Keratinocyte (primary cell): Measurements from ENCODE around the gene LCN10.

Experiments used
- CTCF ChIP-seq, 3 experiments: IDR thresholded peaks in 1 of 3; conservative IDR thresholded peaks in 1 of 3; optimal IDR thresholded peaks in 1 of 3; 2 replicates in 2 of 3; 3 replicates in 1 of 3; pipeline versions ENCODE3 to v1.5.1; 2011; ENCODE audit warnings: low read length in 3 of 3, mild to moderate bottlenecking in 3 of 3, moderate library complexity in 2 of 3, control low read depth in 1 of 3, inconsistent platforms in 1 of 3; ENCODE audit not compliant: insufficient read depth in 2 of 3; ENCODE audit errors: extremely low read depth in 1 of 3
- EZH2 ChIP-seq: IDR thresholded peaks from one replicate; pipeline ENCODE4 v1.6.1; 2012; ENCODE audit warnings: inconsistent platforms, mild to moderate bottlenecking, low read length, moderate library complexity

DNA sequence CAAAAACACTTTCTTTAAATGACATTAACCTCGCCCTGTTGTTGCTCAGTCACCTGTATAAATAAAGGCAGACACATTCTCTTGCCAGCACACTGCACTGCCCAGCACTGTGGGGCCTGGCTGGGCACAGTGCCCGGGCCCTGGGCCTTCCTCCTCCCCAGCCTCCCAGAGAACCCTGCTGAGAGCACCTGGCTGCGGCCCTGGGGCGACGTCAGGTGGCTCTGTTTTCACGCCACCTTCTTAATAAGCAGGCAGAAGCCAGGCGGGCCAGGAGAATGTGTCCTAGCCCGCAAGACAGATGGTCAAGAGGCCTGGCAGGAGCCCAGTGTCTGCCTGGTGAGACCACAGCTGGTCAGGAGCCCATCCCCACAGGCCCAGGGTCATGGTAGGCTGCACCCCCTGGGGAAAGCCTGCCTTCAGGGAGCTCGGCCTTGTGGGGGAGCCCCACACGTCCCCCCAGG is 47.3 kb downstream of the LCN10 start:
- TF ChIP-seq CTCF (optimal IDR thresholded peaks at IDR 0.05 in 1 of 3, IDR thresholded peaks at IDR 0.05 in 1 of 3, conservative IDR thresholded peaks at IDR 0.05 in 1 of 3; ENCODE audit: extremely low read depth in 1 of 3, insufficient read depth in 2 of 3, low read length in 3 of 3), result no peak
- TF ChIP-seq EZH2, result no peak
